ENCODE data around the gene WDR82.

Gene WDR82

DNA sequence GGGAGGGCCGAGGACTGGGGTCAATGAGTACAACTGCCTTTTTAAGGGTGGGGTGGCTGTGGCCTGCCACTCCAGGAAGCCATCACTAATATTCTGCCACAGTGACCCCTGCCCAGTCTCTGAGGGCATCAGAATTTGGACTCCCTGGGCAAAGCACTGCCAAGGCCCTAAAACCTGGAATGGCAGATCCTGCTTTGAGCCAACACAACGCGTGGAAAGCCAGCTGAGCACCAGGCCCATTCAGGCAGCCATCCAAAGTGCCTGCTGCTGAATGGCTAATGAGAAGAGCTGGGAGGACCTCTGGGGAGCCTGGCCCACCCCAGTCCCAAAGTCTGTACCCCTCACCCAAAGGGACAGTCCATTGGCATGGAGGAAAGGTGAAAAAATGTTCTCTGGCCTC is 44.5 kb downstream of the WDR82 start:
- no peak overlapping the region for H3K9ac ChIP-seq (ENCODE audit: low read depth, low read length, poor library complexity, severe bottlenecking)
- peaks cover 44% of the 10 kb centered on the region for H3K79me2 ChIP-seq (ENCODE audit: insufficient read depth, low read length)
- peaks cover 30% of the 10 kb centered on the region for H4K20me1 ChIP-seq (ENCODE audit: insufficient read depth, low read length, poor library complexity, severe bottlenecking)
- H3K9me3 ChIP-seq (ENCODE audit: insufficient read depth, low read depth, low read length) = no peaks in the 10 kb centered on the region
- H3K9me2 ChIP-seq (replicated peaks; ENCODE audit: low read depth, low read length) = no peaks in the 10 kb centered on the region
- H3K4me2 ChIP-seq (ENCODE audit: low read depth, low read length, poor library complexity, severe bottlenecking) = no peak overlapping the region
- no peak overlapping the region for H2AFZ ChIP-seq (ENCODE audit: low read length)
- no peaks in the 10 kb centered on the region for H3K27me3 ChIP-seq (ENCODE audit: insufficient read depth, low read length, poor library complexity, severe bottlenecking)
- H3K36me3 ChIP-seq (ENCODE audit: insufficient read depth, low read length) = peaks cover 20% of the 10 kb centered on the region; the same call in 1 of the 2 replicates
- H3F3A ChIP-seq (ENCODE audit: low read depth) = no peaks in the 10 kb centered on the region
- no peak for TF ChIP-seq EZH2phosphoT487 (IDR thresholded peaks at IDR 0.05; ENCODE audit: borderline replicate concordance)
- TF ChIP-seq, protein P1, sequence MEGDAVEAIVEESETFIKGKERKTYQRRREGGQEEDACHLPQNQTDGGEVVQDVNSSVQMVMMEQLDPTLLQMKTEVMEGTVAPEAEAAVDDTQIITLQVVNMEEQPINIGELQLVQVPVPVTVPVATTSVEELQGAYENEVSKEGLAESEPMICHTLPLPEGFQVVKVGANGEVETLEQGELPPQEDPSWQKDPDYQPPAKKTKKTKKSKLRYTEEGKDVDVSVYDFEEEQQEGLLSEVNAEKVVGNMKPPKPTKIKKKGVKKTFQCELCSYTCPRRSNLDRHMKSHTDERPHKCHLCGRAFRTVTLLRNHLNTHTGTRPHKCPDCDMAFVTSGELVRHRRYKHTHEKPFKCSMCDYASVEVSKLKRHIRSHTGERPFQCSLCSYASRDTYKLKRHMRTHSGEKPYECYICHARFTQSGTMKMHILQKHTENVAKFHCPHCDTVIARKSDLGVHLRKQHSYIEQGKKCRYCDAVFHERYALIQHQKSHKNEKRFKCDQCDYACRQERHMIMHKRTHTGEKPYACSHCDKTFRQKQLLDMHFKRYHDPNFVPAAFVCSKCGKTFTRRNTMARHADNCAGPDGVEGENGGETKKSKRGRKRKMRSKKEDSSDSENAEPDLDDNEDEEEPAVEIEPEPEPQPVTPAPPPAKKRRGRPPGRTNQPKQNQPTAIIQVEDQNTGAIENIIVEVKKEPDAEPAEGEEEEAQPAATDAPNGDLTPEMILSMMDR (conservative IDR thresholded peaks at IDR 0.05; ENCODE audit: low read length) = no peak
- no peak overlapping the region for H3K4me3 ChIP-seq (ENCODE audit: low read length, poor library complexity, severe bottlenecking)
- H3K4me1 ChIP-seq (ENCODE audit: insufficient read depth, low read length, poor library complexity, severe bottlenecking) = peaks cover 21% of the 10 kb centered on the region

DNA sequence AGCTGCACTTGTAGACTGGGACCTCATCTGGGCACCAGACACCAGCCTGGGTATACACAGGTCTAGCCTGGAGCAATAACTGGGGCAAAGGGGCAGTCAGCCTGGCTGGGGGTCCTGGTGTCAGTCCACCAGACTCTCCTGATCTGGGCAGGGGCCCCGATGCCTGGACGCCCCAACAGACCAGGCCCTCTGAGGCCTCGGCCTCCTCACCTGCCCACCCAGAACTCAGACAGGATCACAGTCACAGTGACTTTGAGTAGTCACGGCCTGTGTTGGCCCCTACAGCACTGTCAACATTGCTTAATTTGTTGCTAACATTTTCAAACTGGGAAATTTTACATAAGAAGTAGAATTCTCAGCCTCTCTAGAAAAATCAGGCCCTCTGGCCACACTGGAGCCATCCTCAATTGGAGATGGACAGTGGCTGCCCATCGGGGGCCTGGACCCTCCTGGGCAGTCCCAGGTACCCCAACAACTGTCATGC is 45.3 kb downstream of the WDR82 start:
- no peaks in the 10 kb centered on the region for H3K27me3 ChIP-seq (ENCODE audit: insufficient read depth, low read length, poor library complexity, severe bottlenecking)
- TF ChIP-seq, protein P1 (conservative IDR thresholded peaks at IDR 0.05; ENCODE audit: low read length) = no peak
- no peak for TF ChIP-seq EZH2phosphoT487 (IDR thresholded peaks at IDR 0.05; ENCODE audit: borderline replicate concordance)
- H2AFZ ChIP-seq (ENCODE audit: low read length) = no peak overlapping the region
- peaks cover 25% of the 10 kb centered on the region for H4K20me1 ChIP-seq (ENCODE audit: insufficient read depth, low read length, poor library complexity, severe bottlenecking)
- H3K9me2 ChIP-seq (replicated peaks; ENCODE audit: low read depth, low read length) = no peaks in the 10 kb centered on the region
- no peak overlapping the region for H3K4me3 ChIP-seq (ENCODE audit: low read length, poor library complexity, severe bottlenecking)
- H3K9me3 ChIP-seq (ENCODE audit: insufficient read depth, low read depth, low read length) = no peaks in the 10 kb centered on the region
- H3K79me2 ChIP-seq (ENCODE audit: insufficient read depth, low read length) = peaks cover 37% of the 10 kb centered on the region
- no peak overlapping the region for H3K9ac ChIP-seq (ENCODE audit: low read depth, low read length, poor library complexity, severe bottlenecking)
- H3K4me1 ChIP-seq (ENCODE audit: insufficient read depth, low read length, poor library complexity, severe bottlenecking) = peaks cover 15% of the 10 kb centered on the region
- no peaks in the 10 kb centered on the region for H3F3A ChIP-seq (ENCODE audit: low read depth)
- H3K36me3 ChIP-seq (ENCODE audit: insufficient read depth, low read length) = peaks cover 23% of the 10 kb centered on the region; the same call in 1 of the 2 replicates
- no peak overlapping the region for H3K4me2 ChIP-seq (ENCODE audit: low read depth, low read length, poor library complexity, severe bottlenecking)

DNA sequence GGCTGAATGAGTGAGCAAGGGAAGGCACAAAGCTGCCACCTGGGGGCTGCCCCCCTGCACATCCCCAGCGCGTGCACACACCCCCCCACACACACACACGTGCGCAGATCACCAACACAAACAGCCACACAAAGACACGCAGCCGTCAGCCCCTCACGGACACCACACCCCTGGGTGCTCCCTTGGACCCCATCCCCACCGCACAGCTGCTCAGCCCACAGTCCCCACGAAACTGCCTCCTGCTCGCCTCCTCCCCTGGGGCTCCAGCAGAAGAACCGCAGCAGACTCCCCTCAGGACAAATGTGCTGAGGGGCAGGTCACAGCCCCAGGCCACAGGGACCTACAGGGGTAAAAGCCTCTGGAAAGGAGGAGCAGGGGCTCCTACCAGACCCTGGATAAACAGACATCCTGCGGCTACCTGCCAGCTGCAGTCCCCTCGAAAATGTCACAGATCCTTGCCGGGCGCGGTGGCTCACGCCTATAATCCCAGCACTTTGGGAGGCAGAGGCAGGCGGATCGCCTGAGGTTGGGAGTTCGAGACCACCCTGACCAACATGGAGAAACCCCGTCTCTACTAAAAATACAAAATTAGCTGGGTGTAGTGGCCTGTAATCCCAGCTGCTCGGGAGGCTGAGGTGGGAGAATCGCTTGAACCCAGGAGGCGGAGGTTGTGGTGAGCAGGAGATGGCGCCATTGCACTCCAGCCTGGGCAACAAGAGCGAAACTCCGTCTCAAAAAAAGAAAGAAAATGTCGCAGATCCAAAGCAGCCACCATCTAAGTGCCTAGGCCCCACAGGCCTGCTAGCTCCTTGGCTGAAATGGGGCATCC is 46.0 kb downstream of the WDR82 start:
- no peaks in the 10 kb centered on the region for H3K9me3 ChIP-seq (ENCODE audit: insufficient read depth, low read depth, low read length)
- peaks cover 30% of the 10 kb centered on the region for H3K79me2 ChIP-seq (ENCODE audit: insufficient read depth, low read length)
- TF ChIP-seq, protein P1 (conservative IDR thresholded peaks at IDR 0.05; ENCODE audit: low read length) = peak; percentile 34
- TF ChIP-seq EZH2phosphoT487 (IDR thresholded peaks at IDR 0.05; ENCODE audit: borderline replicate concordance) = no peak
- H4K20me1 ChIP-seq (ENCODE audit: insufficient read depth, low read length, poor library complexity, severe bottlenecking) = peaks cover 18% of the 10 kb centered on the region
- no peak overlapping the region for H3K4me2 ChIP-seq (ENCODE audit: low read depth, low read length, poor library complexity, severe bottlenecking)
- no peaks in the 10 kb centered on the region for H3K27me3 ChIP-seq (ENCODE audit: insufficient read depth, low read length, poor library complexity, severe bottlenecking)
- no peak overlapping the region for H3K9ac ChIP-seq (ENCODE audit: low read depth, low read length, poor library complexity, severe bottlenecking)
- H3K36me3 ChIP-seq (ENCODE audit: insufficient read depth, low read length) = peaks cover 29% of the 10 kb centered on the region; the same call in 1 of the 2 replicates
- no peaks in the 10 kb centered on the region for H3K9me2 ChIP-seq (replicated peaks; ENCODE audit: low read depth, low read length)
- H2AFZ ChIP-seq (ENCODE audit: low read length) = no peak overlapping the region
- peaks cover 9% of the 10 kb centered on the region for H3K4me1 ChIP-seq (ENCODE audit: insufficient read depth, low read length, poor library complexity, severe bottlenecking)
- H3K4me3 ChIP-seq (ENCODE audit: low read length, poor library complexity, severe bottlenecking) = no peak overlapping the region
- H3F3A ChIP-seq (ENCODE audit: low read depth) = no peaks in the 10 kb centered on the region
